ENCODE measurements around the gene CAMTA1.

CAMTA1 gene

GRCh38 chr1:7177438-7178146 lies 392.3 kb downstream of the CAMTA1 start:
- no peak for DNase-seq

DNA sequence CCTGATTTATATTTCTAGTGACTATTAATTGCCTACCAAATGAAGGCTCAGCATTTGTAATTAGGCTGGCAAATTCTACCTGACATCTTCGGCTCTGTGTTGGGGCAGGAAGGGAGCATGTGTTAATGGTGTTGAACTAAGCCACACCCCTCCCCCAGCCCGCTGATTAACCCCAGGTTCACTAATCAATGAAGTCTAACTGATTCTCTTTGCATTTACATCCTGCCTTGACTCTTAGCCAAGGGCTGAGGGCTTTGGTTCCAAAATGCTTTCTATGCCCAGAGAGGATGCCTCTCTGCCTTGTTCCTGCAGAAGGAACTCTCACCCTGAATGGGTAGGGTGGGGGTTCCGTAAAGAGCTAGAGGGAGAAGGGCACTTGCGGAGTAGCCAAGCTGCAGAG lies 393.1 kb downstream of the CAMTA1 start:
- no peak for DNase-seq

GRCh38 chr1:7178741-7179140 lies 393.5 kb downstream of the CAMTA1 start:
- no peak for DNase-seq

DNA sequence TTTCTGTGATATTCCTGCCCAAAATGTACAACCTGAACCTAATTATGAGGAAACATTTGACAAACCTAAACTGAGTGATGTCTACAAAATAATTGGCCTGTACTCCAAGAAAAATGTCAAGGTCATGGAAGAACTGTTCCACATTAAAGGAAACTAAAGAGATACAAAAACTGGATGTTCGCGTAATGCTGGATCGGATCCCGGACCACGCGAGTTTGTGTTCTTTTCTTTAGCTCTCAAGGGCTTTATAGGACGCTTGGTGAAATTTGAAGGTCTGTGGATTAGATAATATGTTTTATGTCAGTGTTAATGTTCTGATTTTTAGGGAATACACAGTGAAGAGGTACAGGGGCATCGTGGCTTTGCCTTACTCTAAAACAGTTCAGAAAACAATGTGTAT lies 400.5 kb downstream of the CAMTA1 start:
- DNase-seq = no peak

DNA sequence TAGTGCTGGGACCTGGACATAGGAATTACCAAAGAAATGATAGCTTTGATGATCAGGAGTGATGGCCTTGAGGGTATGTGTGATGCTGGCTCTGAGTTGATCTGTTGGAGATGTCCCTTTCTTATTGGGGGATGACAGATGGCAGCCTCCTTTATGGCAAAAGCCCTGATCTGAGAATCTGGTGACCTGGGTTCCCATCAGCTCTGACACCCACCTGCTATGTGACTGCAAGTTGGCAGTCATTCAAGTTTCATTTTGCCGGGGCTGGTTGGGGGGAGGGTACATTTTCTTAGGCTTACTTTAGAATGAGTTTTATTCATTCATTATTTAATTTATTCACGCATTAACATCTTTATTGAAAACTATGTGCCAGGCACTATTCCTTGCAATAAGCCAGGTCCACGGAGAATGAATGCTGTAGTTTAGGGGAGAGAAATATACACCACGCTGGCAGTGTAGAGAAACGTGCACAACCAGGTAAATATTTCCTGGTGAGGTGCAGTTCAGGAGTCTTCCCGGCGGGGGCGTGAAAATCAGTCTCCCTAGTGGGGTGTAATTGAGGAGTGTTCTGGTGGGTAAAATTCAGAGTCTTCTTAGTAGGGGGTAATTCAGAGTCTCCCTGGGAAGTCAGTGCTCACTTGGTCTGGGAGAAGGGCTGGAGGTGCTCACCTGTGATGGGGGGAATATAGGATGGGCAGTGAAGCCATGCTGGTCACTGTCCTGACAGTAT lies 401.3 kb downstream of the CAMTA1 start:
- no peak for DNase-seq

GRCh38 chr1:7187112-7187493 lies 401.8 kb downstream of the CAMTA1 start:
- DNase-seq = no peak

DNA sequence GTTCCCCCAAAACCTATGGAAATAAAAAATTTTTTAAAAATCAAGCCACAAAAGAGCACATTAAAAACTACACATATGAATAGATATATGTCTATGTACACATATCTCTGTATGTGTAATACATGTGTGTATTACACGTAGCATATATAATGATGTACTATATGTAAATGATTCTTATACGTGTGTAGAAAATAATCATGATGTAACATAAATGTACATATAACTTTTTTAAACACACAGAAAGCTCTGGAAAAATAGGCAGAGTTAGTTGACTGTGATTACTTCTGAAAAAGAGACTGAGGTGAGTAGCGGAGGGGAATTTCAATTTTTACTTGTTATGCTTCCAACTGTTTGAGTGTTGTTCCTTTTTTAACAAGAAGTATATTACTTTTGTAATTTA lies 405.0 kb downstream of the CAMTA1 start:
- no peak for DNase-seq

DNA sequence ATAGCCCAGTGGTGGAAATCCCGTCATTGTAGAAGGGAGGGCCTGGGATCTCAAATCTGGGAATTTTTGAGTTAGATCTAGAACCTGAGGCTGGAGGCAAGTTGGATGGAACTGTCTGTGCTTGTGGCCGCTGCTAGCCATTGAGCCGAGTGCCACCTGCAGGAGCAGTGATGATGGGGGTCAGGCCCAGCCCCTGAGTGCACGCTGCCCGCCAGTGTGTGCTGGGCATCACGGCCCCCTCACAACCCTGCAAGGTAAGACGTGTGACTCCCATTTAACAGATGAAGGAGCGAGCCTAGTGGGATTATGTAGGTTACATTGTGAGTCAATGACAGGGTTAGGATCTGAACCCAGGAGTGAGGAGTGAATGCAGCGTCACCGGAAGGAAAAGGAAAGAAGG lies 407.2 kb downstream of the CAMTA1 start:
- DNase-seq = no peak

DNA sequence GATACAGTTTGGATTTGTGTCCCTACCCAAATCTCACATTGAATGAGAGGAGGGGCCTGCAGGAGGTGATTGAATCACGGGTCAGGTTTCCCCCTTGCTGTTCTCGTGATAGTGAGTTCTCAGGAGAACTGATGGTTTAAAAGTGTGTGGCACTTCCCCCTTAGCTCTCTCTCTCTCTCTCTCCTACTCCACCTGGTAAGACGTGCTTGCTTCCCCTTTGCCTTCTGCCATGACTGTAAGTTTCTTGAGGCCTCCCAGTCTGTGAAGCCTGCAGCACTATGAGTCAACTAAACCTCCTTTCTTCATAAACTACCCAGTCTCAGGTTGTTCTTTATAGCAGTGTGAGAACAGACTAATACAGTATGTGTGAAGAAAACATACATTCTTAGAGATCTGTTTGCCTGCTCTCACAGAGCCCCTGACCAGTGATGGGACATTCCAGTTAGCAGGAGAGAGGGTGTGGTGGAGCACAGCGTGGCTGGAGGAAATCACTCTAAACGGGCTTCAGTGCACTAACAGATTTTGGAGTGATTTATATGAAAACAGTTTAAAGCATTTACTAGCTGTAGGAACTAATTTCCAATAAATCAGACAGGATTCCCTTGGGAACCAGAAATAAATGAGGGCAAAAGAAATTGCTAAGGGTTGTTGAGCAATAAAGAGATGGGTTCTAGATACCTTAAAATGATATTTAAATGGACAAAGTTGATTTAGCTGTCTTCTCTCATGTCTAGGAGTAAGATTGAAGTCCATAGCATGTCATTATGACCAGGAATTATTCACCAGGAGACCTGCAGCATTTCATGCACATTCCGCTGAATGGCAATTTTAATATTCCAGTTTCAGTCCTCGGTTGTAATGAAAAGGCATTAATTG lies 411.0 kb downstream of the CAMTA1 start:
- DNase-seq = no peak

DNA sequence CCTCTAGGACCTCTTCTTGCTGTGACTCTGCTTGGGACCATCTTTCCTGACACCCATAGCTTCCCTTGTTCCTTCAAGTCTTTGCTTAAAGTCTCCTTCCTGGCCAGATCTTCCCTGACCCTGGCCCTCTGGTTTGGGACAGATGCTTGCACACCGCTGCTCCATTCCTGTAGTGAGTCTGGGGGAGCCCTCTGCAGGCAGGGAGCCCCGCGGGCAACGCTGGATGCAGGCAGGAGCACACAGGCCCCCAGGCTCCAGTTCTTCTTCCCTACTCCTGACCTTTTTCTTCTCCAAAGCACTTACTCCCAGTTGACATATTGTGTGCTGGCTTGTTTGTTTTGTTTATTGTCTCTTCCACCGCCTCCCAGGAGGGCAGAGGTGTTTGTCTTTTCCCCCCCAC lies 413.4 kb downstream of the CAMTA1 start:
- DNase-seq = no peak

- DNase-seq = no peak
These were observed 414.0 kb downstream of the CAMTA1 start for GRCh38 chr1:7199077-7199779.

- DNase-seq = no peak
These were observed 422.8 kb downstream of the CAMTA1 start for GRCh38 chr1:7207875-7208646.

DNA sequence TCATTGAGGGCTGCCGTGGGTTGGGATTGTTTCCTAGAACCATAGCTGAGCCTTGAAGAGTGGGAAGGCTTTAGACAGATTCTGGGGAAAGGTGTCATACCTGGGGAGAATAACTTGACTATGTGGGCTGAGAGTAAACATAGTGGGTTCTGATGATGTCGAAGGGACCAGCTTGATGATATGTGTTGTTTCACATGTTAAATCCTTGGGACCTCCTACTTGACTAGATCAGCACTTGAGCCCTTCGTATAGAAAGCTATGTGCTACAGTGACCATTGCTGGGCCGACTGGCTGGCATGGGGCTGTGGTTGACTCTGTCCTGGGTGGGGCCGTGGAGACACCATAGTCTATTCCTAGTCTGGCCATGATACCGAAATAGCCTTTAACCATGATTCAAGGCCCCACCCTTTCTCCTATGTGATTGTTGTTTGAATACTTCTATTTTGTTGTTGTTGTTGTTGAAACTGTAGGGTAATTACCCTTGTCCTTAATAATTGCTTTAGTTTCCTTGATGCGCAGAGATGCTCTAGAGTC lies 423.5 kb downstream of the CAMTA1 start:
- no peak for DNase-seq

GRCh38 chr1:7209336-7209735 lies 424.1 kb downstream of the CAMTA1 start:
- DNase-seq = no peak

- DNase-seq = peak; percentile 35
These were observed 433.1 kb downstream of the CAMTA1 start for GRCh38 chr1:7218210-7218832.

GRCh38 chr1:7219031-7219430 lies 433.8 kb downstream of the CAMTA1 start:
- DNase-seq = no peak

GRCh38 chr1:7220007-7220406 lies 434.8 kb downstream of the CAMTA1 start:
- peak; percentile 36 for DNase-seq

GRCh38 chr1:7220712-7221252 lies 435.5 kb downstream of the CAMTA1 start:
- DNase-seq = no peak

GRCh38 chr1:7221826-7222694 lies 436.8 kb downstream of the CAMTA1 start:
- DNase-seq = no peak

DNA sequence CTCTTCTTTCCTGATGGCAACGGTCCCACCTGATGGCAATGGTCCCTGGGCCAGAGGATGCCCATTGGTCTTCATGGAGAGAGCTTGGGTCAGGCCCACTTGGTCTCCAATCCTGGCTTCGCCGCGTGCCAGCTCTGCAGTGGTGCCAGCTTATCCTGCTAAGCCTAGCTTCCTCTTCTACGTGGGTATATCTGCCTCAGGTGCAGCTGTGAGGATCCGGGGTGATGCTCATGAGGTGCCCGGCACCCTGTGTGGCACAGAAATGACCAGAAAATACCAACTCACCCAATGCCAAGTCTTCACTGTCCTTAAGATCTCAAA lies 437.4 kb downstream of the CAMTA1 start:
- no peak for DNase-seq
